BJ (cell line): ENCODE measurements around the gene TAOK1. TPM values are rescaled to one million over a fixed set of nuclear protein-coding genes. Genes with fewer than 3 reads are reported as not detected.

Experiments used
- CTCF ChIA-PET: fragments of 350-600 bp; formaldehyde crosslinking; extraction: SDS; loops from one replicate; lab custom pipeline; 2021; ENCODE audit warnings: antibody characterized with exemption, inconsistent platforms; lab: Yijun Ruan, JAX
- POLR2A ChIA-PET: fragments of 300-600 bp; sonication (Branson Sonifier 250); formaldehyde crosslinking; extraction: SDS; loops from one replicate; lab custom pipeline; 2021; ENCODE audit warnings: antibody characterized with exemption; lab: Charles Lee
- DNase-seq: peaks from one replicate; pipeline ENCODE4 v3.0.0-alpha.2; 2011; ENCODE audit warnings: low read depth
- H3K27me3 ChIP-seq: 2 replicates; pipeline ENCODE4 v1.6.0; 2011; ENCODE audit warnings: low read length; ENCODE audit not compliant: control insufficient read depth, insufficient read depth
- H3K36me3 ChIP-seq: 2 replicates; pipeline ENCODE4 v1.5.1; 2011; ENCODE audit warnings: low read length; ENCODE audit not compliant: control insufficient read depth, insufficient read depth
- H3K4me3 ChIP-seq: 2 replicates; pipeline ENCODE4 v1.5.1; 2011; ENCODE audit warnings: low read depth, mild to moderate bottlenecking, control low read depth, low read length
- polyA plus RNA-seq: library from polyadenylated mRNA; depleted of rRNA; stranded (reverse); fragments of >200 nt; gene quantifications from 2 replicates; pipeline ENCODE4 v1.2.3, GENCODE V29; 2011
- TF ChIP-seq, protein P1 (sequence below): IDR thresholded peaks from 2 replicates; pipeline ENCODE4 v1.5.1; 2011; ENCODE audit warnings: low read depth, mild to moderate bottlenecking, control low read depth, inconsistent platforms, low read length, moderate library complexity; ENCODE audit not compliant: insufficient read depth

Gene TAOK1
- polyA plus RNA-seq, 1 experiment = 9.1 TPM

DNA sequence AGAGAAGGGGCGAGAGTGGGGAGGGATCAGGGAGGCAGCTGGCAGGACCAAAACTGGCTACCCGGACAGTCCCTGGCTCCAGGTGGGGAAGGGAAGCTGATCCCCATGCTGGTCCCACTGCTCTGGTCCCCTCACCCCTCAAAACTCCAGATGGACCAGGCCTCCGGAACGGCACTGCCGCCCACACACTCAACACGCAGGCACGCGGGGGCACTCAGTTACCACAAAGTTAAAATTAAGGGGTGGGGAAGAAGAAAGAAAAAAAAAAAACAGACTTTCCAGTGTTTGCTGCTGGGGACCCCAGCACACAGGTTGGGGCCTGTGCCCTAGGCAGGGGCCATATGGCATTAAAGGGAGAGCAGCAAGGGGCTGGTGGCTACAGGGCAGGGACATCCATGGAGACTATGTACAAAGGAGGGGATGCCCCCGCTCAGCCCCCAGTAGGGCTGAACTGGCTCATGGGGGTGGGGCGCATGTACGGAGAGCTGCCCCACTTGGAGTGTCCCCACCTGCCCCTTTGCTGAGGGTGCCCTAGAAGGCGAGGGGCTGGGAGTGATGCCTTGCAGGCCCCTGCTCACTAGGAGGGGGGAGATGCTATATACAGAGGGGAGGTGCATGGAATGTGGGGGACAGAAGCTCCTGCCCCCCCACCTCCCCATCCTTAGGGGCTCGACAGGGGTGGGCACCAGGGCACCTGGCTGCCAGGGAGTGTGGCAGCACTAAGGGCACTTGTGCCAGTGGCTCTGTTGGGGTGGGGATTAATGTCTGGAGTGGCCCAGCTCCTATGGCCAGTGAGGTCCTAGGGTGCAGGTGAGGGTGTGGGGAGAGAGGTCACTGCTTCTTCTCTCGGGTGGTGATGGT, 183.9 kb downstream of the TAOK1 start:
- ChIA-PET POLR2A (no interaction called here), CTCF (interaction anchor here (0.7 to 6.7 kb wide), 13 partner anchors 8 to 519 kb away, joined by 3 to 59 read pairs (median 8); no protein-coding TSS in a partner anchor)
- Histone ChIP-seq H3K36me3 (peaks cover 26% of the 10 kb centered on the region), H3K4me3 (no peak overlapping the region), H3K27me3 (no peaks in the 10 kb centered on the region)
- DNase-seq = no peak
- TF ChIP-seq, protein P1, sequence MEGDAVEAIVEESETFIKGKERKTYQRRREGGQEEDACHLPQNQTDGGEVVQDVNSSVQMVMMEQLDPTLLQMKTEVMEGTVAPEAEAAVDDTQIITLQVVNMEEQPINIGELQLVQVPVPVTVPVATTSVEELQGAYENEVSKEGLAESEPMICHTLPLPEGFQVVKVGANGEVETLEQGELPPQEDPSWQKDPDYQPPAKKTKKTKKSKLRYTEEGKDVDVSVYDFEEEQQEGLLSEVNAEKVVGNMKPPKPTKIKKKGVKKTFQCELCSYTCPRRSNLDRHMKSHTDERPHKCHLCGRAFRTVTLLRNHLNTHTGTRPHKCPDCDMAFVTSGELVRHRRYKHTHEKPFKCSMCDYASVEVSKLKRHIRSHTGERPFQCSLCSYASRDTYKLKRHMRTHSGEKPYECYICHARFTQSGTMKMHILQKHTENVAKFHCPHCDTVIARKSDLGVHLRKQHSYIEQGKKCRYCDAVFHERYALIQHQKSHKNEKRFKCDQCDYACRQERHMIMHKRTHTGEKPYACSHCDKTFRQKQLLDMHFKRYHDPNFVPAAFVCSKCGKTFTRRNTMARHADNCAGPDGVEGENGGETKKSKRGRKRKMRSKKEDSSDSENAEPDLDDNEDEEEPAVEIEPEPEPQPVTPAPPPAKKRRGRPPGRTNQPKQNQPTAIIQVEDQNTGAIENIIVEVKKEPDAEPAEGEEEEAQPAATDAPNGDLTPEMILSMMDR = no peak

DNA sequence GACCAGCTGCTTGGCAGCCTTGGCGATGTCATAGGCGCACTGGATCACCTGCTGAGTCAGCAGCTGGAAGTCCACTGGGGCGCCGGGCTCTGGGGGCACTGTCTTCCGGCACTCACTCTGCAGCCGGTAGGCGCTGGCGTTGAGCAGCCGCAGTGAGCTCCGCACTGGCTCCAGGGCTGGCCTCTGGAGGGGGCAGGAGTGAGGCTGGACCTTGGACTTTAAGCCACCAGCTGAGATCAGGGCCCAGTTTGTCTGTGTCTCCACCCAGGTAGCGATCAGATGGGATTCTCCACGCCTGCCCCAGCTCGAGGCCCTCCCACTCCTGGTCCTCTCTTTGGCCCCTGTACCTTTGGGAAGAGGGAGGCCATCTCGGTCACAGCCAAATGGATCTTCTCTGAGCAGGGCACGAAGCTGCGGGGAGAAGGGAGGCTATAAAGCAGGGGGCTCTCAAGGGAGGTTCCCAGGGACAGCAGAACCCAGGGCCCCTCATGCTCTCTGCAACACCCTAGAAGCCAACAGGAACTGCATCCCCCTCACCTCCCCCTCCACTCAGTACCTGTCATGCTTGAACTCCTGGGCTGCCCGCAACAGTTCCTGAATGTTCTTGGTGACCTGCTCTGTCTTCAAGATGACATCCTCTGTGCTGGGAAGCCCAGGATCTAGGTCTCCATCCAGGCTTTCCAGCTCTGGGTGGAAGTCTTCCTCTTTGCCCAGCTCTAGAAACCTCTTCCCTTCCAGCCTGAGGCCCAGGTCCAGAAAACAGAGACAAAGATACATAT, 184.8 kb downstream of the TAOK1 start:
- POLR2A ChIA-PET = no interaction called here
- CTCF ChIA-PET = interaction anchor here (0.7 to 6.7 kb wide), 6 partner anchors 8 to 356 kb away, joined by 3 to 59 read pairs (median 22); no protein-coding TSS in a partner anchor
- no peak for DNase-seq
- H3K27me3 ChIP-seq = no peaks in the 10 kb centered on the region
- no peak overlapping the region for H3K4me3 ChIP-seq
- peaks cover 26% of the 10 kb centered on the region for H3K36me3 ChIP-seq
- TF ChIP-seq, protein P1 = no peak

DNA sequence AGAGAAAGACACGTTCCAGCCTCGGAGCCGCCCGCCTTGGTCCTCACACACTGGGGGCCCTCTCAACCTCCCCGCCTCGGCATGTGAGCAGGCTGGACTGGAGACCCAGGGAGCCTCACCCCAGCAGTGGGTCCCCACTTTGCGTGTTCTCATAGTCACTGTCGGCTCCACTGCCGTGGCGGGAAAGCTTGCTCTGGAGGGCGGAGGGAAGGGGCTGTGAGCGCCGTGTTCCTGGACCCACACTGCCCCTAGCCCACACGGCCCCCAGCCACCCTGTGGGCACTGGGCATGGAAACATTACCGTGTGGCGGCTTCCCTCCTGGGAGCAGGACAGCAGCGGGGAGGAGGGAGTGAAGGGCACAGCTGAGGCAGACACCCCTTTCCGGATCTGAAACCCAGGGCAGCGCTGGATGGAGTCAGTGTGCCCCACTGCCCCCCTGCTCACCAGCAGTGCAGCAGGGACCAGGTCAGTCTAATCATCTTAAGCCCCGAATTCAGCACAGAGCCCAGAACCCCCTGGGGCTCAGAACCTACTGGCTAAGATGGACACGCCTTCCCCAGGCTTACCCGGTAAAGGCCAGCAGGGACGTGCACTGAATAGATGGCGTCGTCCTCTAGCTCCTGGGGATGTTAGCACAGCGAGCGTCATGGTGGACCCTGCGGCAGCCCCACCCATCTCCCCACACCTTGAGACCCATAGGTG, 185.5 kb downstream of the TAOK1 start:
- Histone ChIP-seq H3K36me3 (peaks cover 26% of the 10 kb centered on the region), H3K4me3 (no peak overlapping the region), H3K27me3 (no peaks in the 10 kb centered on the region)
- DNase-seq = no peak
- ChIA-PET POLR2A (no interaction called here), CTCF (interaction anchor here (1.2 to 6.7 kb wide), 4 partner anchors 9 to 206 kb away, joined by 3 to 59 read pairs (median 14); no protein-coding TSS in a partner anchor)
- TF ChIP-seq, protein P1 = no peak

DNA sequence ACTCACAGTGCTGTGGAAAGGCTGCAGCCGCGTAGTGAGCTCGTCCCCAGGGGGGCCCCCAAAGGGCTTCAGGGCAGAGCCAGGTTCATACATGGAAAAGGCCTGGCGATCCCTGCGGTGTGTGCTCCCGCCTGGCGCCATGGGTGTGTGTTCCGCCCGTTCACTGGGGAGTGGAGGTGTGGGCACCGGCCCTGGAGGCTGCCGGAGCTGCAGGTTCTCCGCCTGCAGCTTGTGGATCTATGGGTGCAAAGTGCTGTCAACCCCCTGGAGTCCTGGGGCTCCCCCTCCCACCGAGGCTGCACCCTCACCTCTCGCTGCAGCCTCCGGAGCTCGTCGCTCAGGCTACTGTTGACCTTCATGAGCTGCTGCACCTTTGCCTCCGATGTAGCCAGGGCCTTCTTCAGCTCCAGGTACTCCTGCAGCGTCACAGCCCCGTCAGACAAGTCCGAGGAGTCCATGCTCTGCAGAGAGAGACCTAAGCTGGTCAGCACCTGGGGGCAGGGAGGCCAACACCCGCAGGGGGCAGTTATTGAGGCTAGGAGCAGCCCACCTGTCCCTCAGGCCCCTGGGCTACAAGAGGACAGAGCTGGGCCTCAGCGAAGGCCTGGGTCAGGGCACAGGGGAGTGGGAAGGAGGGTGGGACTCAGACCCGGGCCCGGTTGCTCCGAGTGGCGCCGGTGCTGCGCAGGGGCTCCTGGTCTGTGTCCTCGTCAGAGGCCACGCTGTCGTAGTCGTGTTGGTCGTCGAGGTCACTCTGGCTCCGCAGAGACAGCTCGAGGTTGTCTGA, 186.2 kb downstream of the TAOK1 start:
- Histone ChIP-seq H3K27me3 (no peaks in the 10 kb centered on the region), H3K36me3 (peaks cover 29% of the 10 kb centered on the region), H3K4me3 (no peak overlapping the region)
- no peak for DNase-seq
- TF ChIP-seq, protein P1 = no peak
- ChIA-PET POLR2A (no interaction called here), CTCF (interaction anchor here (0.5 to 6.7 kb wide), 5 partner anchors 8 to 379 kb away, joined by 3 to 59 read pairs (median 5); no protein-coding TSS in a partner anchor)
